ENCODE data around the gene CAPNS2. TPM values are rescaled to one million over a fixed set of nuclear protein-coding genes. Genes with fewer than 3 reads are reported as not detected.

CAPNS2 gene
- total and polyA plus RNA-seq, 9 of the 15 experiments (the other 6 are each of a cell fraction or from before 2014, with no cell fraction given), result 0.12 to 0.65 (median 0.24) TPM; not detected in 2

DNA sequence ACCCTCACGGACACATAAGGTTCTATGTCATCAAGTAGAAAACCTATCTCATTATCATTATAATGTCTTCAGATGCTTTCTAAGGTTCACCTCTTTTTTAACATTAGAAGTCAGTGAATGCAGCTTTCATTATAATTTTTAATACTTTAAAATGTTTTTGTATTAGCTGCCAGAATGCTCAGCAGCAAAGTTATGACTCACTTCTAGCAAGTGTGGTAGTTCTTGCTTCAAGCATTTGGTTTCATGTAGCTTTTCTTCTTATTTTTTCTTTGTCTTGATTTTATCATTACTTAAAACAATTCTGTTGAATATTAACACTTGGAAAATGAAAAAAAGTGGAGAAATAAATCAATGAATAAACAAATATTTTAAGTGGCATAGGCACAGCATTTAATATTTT, 34.3 kb upstream of the CAPNS2 start:
- Histone ChIP-seq H3K27me3 (ENCODE audit: control insufficient read depth in 2 of 2, insufficient read depth in 2 of 2, low read length in 2 of 2) (no peaks in the 10 kb centered on the region), H2AFZ (ENCODE audit: low read depth, low read length) (no peak overlapping the region), H3K9ac (ENCODE audit: insufficient read depth in 1 of 2, low read depth in 2 of 2, low read length in 2 of 2) (no peak overlapping the region), H3K27ac (ENCODE audit: extremely low read depth, low read depth, low read length) (no peak overlapping the region), H3K4me3 (no peak overlapping the region), H3K36me3 (ENCODE audit: control insufficient read depth, insufficient read depth, low read length) (no peaks in the 10 kb centered on the region), H4K20me1 (replicated peaks; ENCODE audit: control insufficient read depth, insufficient read depth, low read length) (no peaks in the 10 kb centered on the region), H3K9me3 (replicated peaks; ENCODE audit: control insufficient read depth, insufficient read depth, low read depth, low read length) (no peaks in the 10 kb centered on the region), H3K9me1 (ENCODE audit: control insufficient read depth, insufficient read depth, low read length) (no peaks in the 10 kb centered on the region), H3K4me2 (ENCODE audit: insufficient read depth, low read length) (no peak overlapping the region), H3K79me2 (ENCODE audit: control insufficient read depth, insufficient read depth, low read length) (no peaks in the 10 kb centered on the region), H3K4me1 (replicated peaks in 1 of 2; ENCODE audit: control insufficient read depth in 2 of 2, insufficient read depth in 2 of 2, low read length in 2 of 2) (no peaks in the 10 kb centered on the region)
- no peak for DNase-seq (ENCODE audit: extremely low read depth in 1 of 4, low spot score in 3 of 4)
- in situ Hi-C loops (cut with MboI), result no loop called here
- TF ChIP-seq GTF2F1 (IDR thresholded peaks at IDR 0.05; ENCODE audit: low read depth, low read length) (no peak), NFATC3 (IDR thresholded peaks at IDR 0.05) (no peak), CCNT2 (IDR thresholded peaks at IDR 0.05; ENCODE audit: borderline replicate concordance, extremely low read depth, insufficient read length, low read depth, low read length) (no peak)
- TF ChIP-seq, protein P1, sequence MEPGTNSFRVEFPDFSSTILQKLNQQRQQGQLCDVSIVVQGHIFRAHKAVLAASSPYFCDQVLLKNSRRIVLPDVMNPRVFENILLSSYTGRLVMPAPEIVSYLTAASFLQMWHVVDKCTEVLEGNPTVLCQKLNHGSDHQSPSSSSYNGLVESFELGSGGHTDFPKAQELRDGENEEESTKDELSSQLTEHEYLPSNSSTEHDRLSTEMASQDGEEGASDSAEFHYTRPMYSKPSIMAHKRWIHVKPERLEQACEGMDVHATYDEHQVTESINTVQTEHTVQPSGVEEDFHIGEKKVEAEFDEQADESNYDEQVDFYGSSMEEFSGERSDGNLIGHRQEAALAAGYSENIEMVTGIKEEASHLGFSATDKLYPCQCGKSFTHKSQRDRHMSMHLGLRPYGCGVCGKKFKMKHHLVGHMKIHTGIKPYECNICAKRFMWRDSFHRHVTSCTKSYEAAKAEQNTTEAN (CRISPR knock-in tag; IDR thresholded peaks at IDR 0.05), result no peak
- POLR2A ChIA-PET, result interaction anchor here (1.2 kb wide), 1 partner anchor 17 kb away, joined by 3 read pairs; no protein-coding TSS in a partner anchor
- BruUV-seq (replicated peaks), result no TSS peak
- ATAC-seq, result no peak
- CTCF ChIA-PET (ENCODE audit: low intra/inter-chr PET ratio), result no interaction called here
- FAIRE-seq, result no peak
- WGBS (ENCODE audit: insufficient coverage, low coverage, missing lambda C conversion rate), result 54% methylated on average over 1 of the region's 1 CpG
- intact Hi-C loops (cut with micrococcal nuclease), result no loop called here

DNA sequence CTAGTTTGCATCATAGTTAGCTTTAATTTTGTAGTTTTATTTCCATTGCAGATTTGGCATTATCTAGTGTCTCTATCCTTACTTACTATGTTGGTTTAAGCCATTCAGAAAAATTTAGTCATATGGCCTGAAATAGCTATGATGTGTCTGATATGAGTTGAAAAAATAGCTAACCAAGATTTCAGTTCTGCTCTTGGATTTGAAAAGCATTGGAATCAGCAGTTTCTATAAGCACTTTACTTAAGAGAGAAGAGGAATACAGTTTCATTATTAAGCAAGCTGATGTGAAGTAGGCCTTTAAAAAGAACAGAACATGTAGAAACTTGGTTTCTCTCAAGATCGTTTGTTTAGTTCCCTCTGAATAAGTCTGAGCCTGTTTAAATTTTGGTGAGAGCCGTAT, 31.7 kb upstream of the CAPNS2 start:
- no peaks in the 10 kb centered on the region for H3K4me1 ChIP-seq (replicated peaks in 1 of 2; ENCODE audit: control insufficient read depth in 2 of 2, insufficient read depth in 2 of 2, low read length in 2 of 2)
- no peaks in the 10 kb centered on the region for H3K36me3 ChIP-seq (ENCODE audit: control insufficient read depth, insufficient read depth, low read length)
- H2AFZ ChIP-seq (ENCODE audit: low read depth, low read length), result no peak overlapping the region
- no peak overlapping the region for H3K27ac ChIP-seq (ENCODE audit: extremely low read depth, low read depth, low read length)
- no peak for DNase-seq (ENCODE audit: extremely low read depth in 1 of 4, low spot score in 3 of 4)
- no peak for ATAC-seq
- in situ Hi-C loops (cut with MboI), result no loop called here
- H3K4me2 ChIP-seq (ENCODE audit: insufficient read depth, low read length), result no peak overlapping the region
- H3K27me3 ChIP-seq (ENCODE audit: control insufficient read depth in 2 of 2, insufficient read depth in 2 of 2, low read length in 2 of 2), result no peaks in the 10 kb centered on the region
- no TSS peak for BruUV-seq (replicated peaks)
- no peak for FAIRE-seq
- no peaks in the 10 kb centered on the region for H3K9me1 ChIP-seq (ENCODE audit: control insufficient read depth, insufficient read depth, low read length)
- no peak overlapping the region for H3K4me3 ChIP-seq
- no peak overlapping the region for H3K9ac ChIP-seq (ENCODE audit: insufficient read depth in 1 of 2, low read depth in 2 of 2, low read length in 2 of 2)
- no peaks in the 10 kb centered on the region for H3K9me3 ChIP-seq (replicated peaks; ENCODE audit: control insufficient read depth, insufficient read depth, low read depth, low read length)
- H3K79me2 ChIP-seq (ENCODE audit: control insufficient read depth, insufficient read depth, low read length), result no peaks in the 10 kb centered on the region
- no peaks in the 10 kb centered on the region for H4K20me1 ChIP-seq (replicated peaks; ENCODE audit: control insufficient read depth, insufficient read depth, low read length)
- intact Hi-C loops (cut with micrococcal nuclease), result no loop called here
- WGBS (ENCODE audit: insufficient coverage, low coverage, missing lambda C conversion rate), result 17% methylated on average over 2 of the region's 2 CpGs
- CTCF ChIA-PET (ENCODE audit: low intra/inter-chr PET ratio), result no interaction called here
- POLR2A ChIA-PET, result no interaction called here
- no peak for TF ChIP-seq EHMT2 (IDR thresholded peaks at IDR 0.05)
- no peak for TF ChIP-seq RBM14 (IDR thresholded peaks at IDR 0.05; ENCODE audit: borderline replicate concordance, insufficient read depth, low read depth, low read length)
- TF ChIP-seq PCBP2 (IDR thresholded peaks at IDR 0.05; ENCODE audit: low read depth, low read length, poor library complexity, severe bottlenecking), result no peak
- TF ChIP-seq ZFPM2 (CRISPR knock-in tag; IDR thresholded peaks at IDR 0.05), result no peak
- no peak for TF ChIP-seq ZNF174 (CRISPR knock-in tag; IDR thresholded peaks at IDR 0.05)
- TF ChIP-seq ZBTB17 (CRISPR knock-in tag; IDR thresholded peaks at IDR 0.05), result no peak
- TF ChIP-seq PHB2 (IDR thresholded peaks at IDR 0.05; ENCODE audit: low read depth), result no peak
- TF ChIP-seq SNAPC5 (CRISPR knock-in tag; IDR thresholded peaks at IDR 0.05), result no peak
- TF ChIP-seq, protein P2, sequence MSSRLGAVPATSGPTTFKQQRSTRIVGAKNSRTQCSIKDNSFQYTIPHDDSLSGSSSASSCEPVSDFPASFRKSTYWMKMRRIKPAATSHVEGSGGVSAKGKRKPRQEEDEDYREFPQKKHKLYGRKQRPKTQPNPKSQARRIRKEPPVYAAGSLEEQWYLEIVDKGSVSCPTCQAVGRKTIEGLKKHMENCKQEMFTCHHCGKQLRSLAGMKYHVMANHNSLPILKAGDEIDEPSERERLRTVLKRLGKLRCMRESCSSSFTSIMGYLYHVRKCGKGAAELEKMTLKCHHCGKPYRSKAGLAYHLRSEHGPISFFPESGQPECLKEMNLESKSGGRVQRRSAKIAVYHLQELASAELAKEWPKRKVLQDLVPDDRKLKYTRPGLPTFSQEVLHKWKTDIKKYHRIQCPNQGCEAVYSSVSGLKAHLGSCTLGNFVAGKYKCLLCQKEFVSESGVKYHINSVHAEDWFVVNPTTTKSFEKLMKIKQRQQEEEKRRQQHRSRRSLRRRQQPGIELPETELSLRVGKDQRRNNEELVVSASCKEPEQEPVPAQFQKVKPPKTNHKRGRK (tag; IDR thresholded peaks at IDR 0.05), result no peak
- TF ChIP-seq TRIM28 (IDR thresholded peaks at IDR 0.05), result no peak

Data from K562 (cell line).